ENCODE results near the gene PRM3. TPM values are rescaled to one million over a fixed set of nuclear protein-coding genes. Genes with fewer than 3 reads are reported as not detected.
A peak's percentile ranks its signal among the peaks of the same experiment; 100 is the strongest.

The PRM3 gene
- total and polyA plus RNA-seq, 2 of the 8 experiments (the other 6 are each of a cell fraction or from before 2014, with no cell fraction given), result not detected

DNA sequence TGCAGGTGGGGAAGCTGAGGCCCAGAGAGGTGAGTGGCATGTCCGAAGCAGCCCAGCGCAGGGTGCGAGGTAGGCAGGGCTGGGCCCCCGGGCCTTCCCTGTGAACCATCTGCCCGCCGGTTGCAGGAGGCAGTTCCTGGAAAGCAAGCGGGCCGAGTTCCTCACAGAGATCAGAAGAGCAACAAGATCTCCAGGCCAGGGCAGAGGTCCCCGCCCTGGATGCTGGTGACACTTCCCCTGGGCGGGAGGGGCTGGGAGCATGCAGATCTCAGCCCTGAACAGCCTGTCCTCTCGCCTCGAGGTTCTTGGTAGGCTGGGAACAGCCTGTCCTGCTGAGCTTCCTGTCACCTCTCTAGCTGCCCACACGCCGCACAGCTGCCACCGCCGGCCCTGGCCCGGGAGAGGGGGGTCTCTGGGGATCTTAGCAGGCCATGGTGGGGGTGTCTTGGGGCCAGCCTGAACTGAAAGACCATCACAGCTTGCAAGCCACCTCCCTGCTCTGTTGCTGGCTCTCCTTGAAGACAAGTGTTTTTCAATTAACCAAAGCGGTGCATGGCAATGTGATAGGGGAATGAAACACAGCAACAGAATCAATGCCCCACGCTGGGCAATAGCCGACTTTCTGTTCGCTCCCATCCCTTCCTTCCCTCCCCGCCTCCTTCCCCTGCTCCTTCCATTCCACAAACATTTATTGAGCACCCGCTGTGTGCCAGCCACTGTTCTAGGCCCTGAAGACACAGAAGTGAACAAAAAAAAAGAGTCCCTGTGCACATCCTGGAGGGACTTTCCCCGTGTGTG is 49.1 kb downstream of the PRM3 start:
- no peak overlapping the region for H2BK5ac ChIP-seq (ENCODE audit: low read depth, low read length)
- H3K9me3 ChIP-seq (ENCODE audit: insufficient read depth in 2 of 2, low read depth in 1 of 2, low read length in 1 of 2), result peaks cover under 1 to 1% of the 10 kb centered on the region in 2 experiments; a peak in 3 of 4 replicates
- H3K27ac ChIP-seq (ENCODE audit: low read depth, low read length), result no peak overlapping the region
- no peak for FAIRE-seq
- no peak overlapping the region for H2BK12ac ChIP-seq (ENCODE audit: low read depth, low read length)
- no peaks in the 10 kb centered on the region for H3K36me3 ChIP-seq (ENCODE audit: control insufficient read depth in 2 of 4, insufficient read depth in 4 of 4, low read length in 3 of 4)
- H2BK120ac ChIP-seq (replicated peaks; ENCODE audit: low read depth, low read length), result no peak overlapping the region
- H3K27me3 ChIP-seq (replicated peaks in 1 of 4; ENCODE audit: control insufficient read depth in 3 of 4, extremely low read depth in 1 of 4, insufficient read depth in 3 of 4, low read length in 3 of 4), result no peaks in the 10 kb centered on the region
- H3K79me2 ChIP-seq (ENCODE audit: control insufficient read depth in 1 of 2, insufficient read depth in 2 of 2, low read length in 2 of 2), result no peaks in the 10 kb centered on the region
- ChIA-PET POLR2A (ENCODE audit: partially characterized antibody) (interaction anchor here (1.0 to 1.6 kb wide), 4 partner anchors 12 to 73 kb away, joined by 3 to 4 read pairs (median 4); partner anchors contain the start of gene SOCS1), CTCF (ENCODE audit: partially characterized antibody) (interaction anchor here (0.6 to 1.1 kb wide), 4 partner anchors 39 to 260 kb away, joined by 3 read pairs; no protein-coding TSS in a partner anchor)
- H3K23ac ChIP-seq (ENCODE audit: insufficient read length), result no peak overlapping the region
- H3K4me2 ChIP-seq (ENCODE audit: insufficient read depth in 1 of 2, low read depth in 2 of 2, low read length in 2 of 2), result no peak overlapping the region
- peaks cover 3% of the 10 kb centered on the region; the same call in 1 of the 2 replicates for H3K23me2 ChIP-seq (ENCODE audit: low read depth, low read length)
- no peak overlapping the region for H4K91ac ChIP-seq (replicated peaks; ENCODE audit: insufficient read length, low read length)
- no peak overlapping the region for H3K14ac ChIP-seq (ENCODE audit: insufficient read length)
- no peak overlapping the region for H3K4me3 ChIP-seq (ENCODE audit: extremely low read depth in 1 of 4, insufficient read depth in 2 of 4, low read depth in 3 of 4, low read length in 4 of 4)
- no peak overlapping the region for H4K5ac ChIP-seq (ENCODE audit: insufficient read length, low read depth, low read length)
- no peaks in the 10 kb centered on the region for H3K79me1 ChIP-seq (ENCODE audit: low read depth, low read length)
- WGBS, 2 experiments (ENCODE audit: extremely low coverage in 1 of 2, insufficient coverage in 1 of 2, insufficient read length in 1 of 2, insufficient replicate concordance in 2 of 2, low coverage in 1 of 2, low lambda C conversion rate in 2 of 2, missing lambda C conversion rate in 1 of 2), result 82% methylated on average over 20 of the region's 24 CpGs; no CpG with 5 or more reads in 1 of the 2 experiments
- no peak overlapping the region for H3K4ac ChIP-seq (replicated peaks; ENCODE audit: insufficient read length, low read depth, low read length)
- no peak overlapping the region for H2BK15ac ChIP-seq (ENCODE audit: low read length)
- no peak overlapping the region for H2AK5ac ChIP-seq (ENCODE audit: low read depth, low read length)
- DNase-seq (ENCODE audit: low read depth in 1 of 2, low spot score in 2 of 2), result no peak
- H2AFZ ChIP-seq (ENCODE audit: low read length), result no peak overlapping the region
- H3K56ac ChIP-seq (replicated peaks; ENCODE audit: insufficient read length, low read depth, low read length), result no peak overlapping the region
- TF ChIP-seq JUN (IDR thresholded peaks at IDR 0.05; ENCODE audit: low read depth, low read length), result no peak
- TF ChIP-seq, protein P1, sequence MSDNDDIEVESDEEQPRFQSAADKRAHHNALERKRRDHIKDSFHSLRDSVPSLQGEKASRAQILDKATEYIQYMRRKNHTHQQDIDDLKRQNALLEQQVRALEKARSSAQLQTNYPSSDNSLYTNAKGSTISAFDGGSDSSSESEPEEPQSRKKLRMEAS (IDR thresholded peaks at IDR 0.05), result peak; percentile 21; the same call in 1 of the 2 replicates
- TF ChIP-seq E2F6 (IDR thresholded peaks at IDR 0.05), result peak; percentile 45; the same call in 1 of the 2 replicates
- no peak for TF ChIP-seq USF2 (IDR thresholded peaks at IDR 0.05; ENCODE audit: low read length)
- no peak overlapping the region for H3K9ac ChIP-seq (replicated peaks in 1 of 4; ENCODE audit: extremely low read depth in 1 of 4, low read depth in 3 of 4, low read length in 3 of 4)
- no peak overlapping the region for H4K8ac ChIP-seq (ENCODE audit: extremely low read depth, insufficient read depth, low read length)
- H3K4me1 ChIP-seq (replicated peaks in 1 of 4; ENCODE audit: control insufficient read depth in 3 of 4, insufficient read depth in 4 of 4, low read length in 3 of 4), result no peaks in the 10 kb centered on the region; a peak in 2 of 7 replicates
- H2BK20ac ChIP-seq (ENCODE audit: low read length), result no peak overlapping the region
- no peaks in the 10 kb centered on the region for H4K20me1 ChIP-seq (replicated peaks in 1 of 2; ENCODE audit: control insufficient read depth in 1 of 2, insufficient read depth in 2 of 2, low read length in 2 of 2)
- no peak overlapping the region for H3K18ac ChIP-seq (ENCODE audit: extremely low read depth, low read length)
